Neural cell (in vitro differentiated cells): Measurements from ENCODE around the gene TJP1.

Source experiments
- CTCF ChIP-seq: fragments of 450-650 bp; IDR thresholded peaks from 2 replicates; pipeline ENCODE4 v1.5.1; 2014; ENCODE audit warnings: antibody characterized with exemption, mild to moderate bottlenecking, moderate library complexity; ENCODE audit not compliant: poor library complexity, severe bottlenecking
- EZH2 ChIP-seq: fragments of 200-600, 300-800 bp; shearing (Covaris generic), sonication (generic); IDR thresholded peaks from 2 replicates; pipeline ENCODE4 v1.6.1; 2014; ENCODE audit warnings: antibody characterized with exemption, low read length, borderline replicate concordance, mild to moderate bottlenecking; ENCODE audit not compliant: insufficient read depth, poor library complexity, severe bottlenecking
- MXI1 ChIP-seq: fragments of 450-650 bp; conservative IDR thresholded peaks from 2 replicates; pipeline ENCODE4 v1.6.1; 2014; ENCODE audit warnings: antibody characterized with exemption, mild to moderate bottlenecking; ENCODE audit not compliant: poor library complexity, severe bottlenecking
- POLR2AphosphoS5 ChIP-seq: IDR thresholded peaks from 2 replicates; pipeline ENCODE4 v1.6.1; 2012
- RAD21 ChIP-seq: fragments of 450-650 bp; conservative IDR thresholded peaks from 2 replicates; pipeline ENCODE4 v1.6.1; 2014; ENCODE audit warnings: antibody characterized with exemption, mild to moderate bottlenecking, moderate library complexity

- TF ChIP-seq MXI1 (no peak), CTCF (no peak), POLR2AphosphoS5 (no peak), EZH2 (no peak), RAD21 (no peak)
Measured at GRCh38 chr15:29866337-29866736, 44.1 kb upstream of the TJP1 start.
